Fibroblast of lung (primary cell): Measurements from ENCODE around the gene RAB30. TPM values are rescaled to one million over a fixed set of nuclear protein-coding genes. Genes with fewer than 3 reads are reported as not detected.
"Not testable (repeated sequence)": the region's sequence is repeated elsewhere in the genome, so short reads cannot be mapped to it uniquely, and the experiment has no call there.

ENCODE experiments used
- DNase-seq, 2 donors: peaks; one replicate each; pipeline versions ENCODE4 v3.0.0 to v3.0.0-alpha.2; 2010; ENCODE audit warnings: low read depth in 2 of 2
- H2AFZ ChIP-seq: 2 replicates; pipeline ENCODE4 v1.5.1; 2012; ENCODE audit warnings: low read length, control low read depth, inconsistent platforms
- H3K27ac ChIP-seq: 2 replicates; pipeline ENCODE4 v1.5.1; 2011; ENCODE audit warnings: low read length, control low read depth; ENCODE audit not compliant: insufficient read depth
- H3K27me3 ChIP-seq: 2 replicates; pipeline ENCODE4 v1.5.1; 2011; ENCODE audit warnings: mild to moderate bottlenecking, low read length; ENCODE audit not compliant: control insufficient read depth, insufficient read depth
- H3K36me3 ChIP-seq: 2 replicates; pipeline ENCODE4 v1.5.1; 2011; ENCODE audit warnings: low read length; ENCODE audit not compliant: control insufficient read depth, insufficient read depth
- H3K4me1 ChIP-seq: 2 replicates; pipeline ENCODE4 v1.5.1; 2011; ENCODE audit warnings: low read length; ENCODE audit not compliant: control insufficient read depth, insufficient read depth; ENCODE audit errors: extremely low read depth
- H3K4me2 ChIP-seq: 2 replicates; pipeline ENCODE4 v1.5.1; 2011; ENCODE audit warnings: low read length, control low read depth; ENCODE audit not compliant: insufficient read depth; ENCODE audit errors: extremely low read depth
- H3K4me3 ChIP-seq, 4 experiments: fragments of 200-600 bp in 1 of 4; sonication (generic) in 1 of 4; replicated peaks in 1 of 4; 2 replicates each; pipeline ENCODE4 v1.5.1; 2011 to 2016; ENCODE audit warnings: low read length in 4 of 4, low read depth in 3 of 4, mild to moderate bottlenecking in 3 of 4, control low read depth in 2 of 4, inconsistent platforms in 1 of 4, mixed read lengths in 1 of 4; ENCODE audit not compliant: insufficient read depth in 1 of 4; ENCODE audit errors: control extremely low read depth in 1 of 4
- H3K79me2 ChIP-seq: 2 replicates; pipeline ENCODE4 v1.5.1; 2012; ENCODE audit warnings: mild to moderate bottlenecking, low read length, inconsistent platforms; ENCODE audit not compliant: control insufficient read depth, insufficient read depth
- H3K9ac ChIP-seq: 2 replicates; pipeline ENCODE4 v1.5.1; 2011; ENCODE audit warnings: mild to moderate bottlenecking, low read length, control low read depth; ENCODE audit not compliant: insufficient read depth
- H3K9me3 ChIP-seq: 2 replicates; pipeline ENCODE4 v1.5.1; 2012; ENCODE audit warnings: low read depth, low read length; ENCODE audit not compliant: control insufficient read depth, insufficient read depth
- H4K20me1 ChIP-seq: 2 replicates; pipeline ENCODE4 v1.5.1; 2011; ENCODE audit warnings: low read length; ENCODE audit not compliant: control insufficient read depth, insufficient read depth; ENCODE audit errors: extremely low read depth
- CTCF ChIP-seq, 2 donors: IDR thresholded peaks in 1 of 2; conservative IDR thresholded peaks in 1 of 2; 1 replicate in 1 of 2; 2 replicates in 1 of 2; pipeline ENCODE4 v1.5.1; 2011 to 2012; ENCODE audit warnings: low read length in 2 of 2, control low read depth in 1 of 2, inconsistent platforms in 1 of 2, low read depth in 1 of 2, mild to moderate bottlenecking in 1 of 2
- EZH2 ChIP-seq: IDR thresholded peaks from 2 replicates; pipeline ENCODE4 v1.5.1; 2012; ENCODE audit warnings: low read length, control low read depth, mild to moderate bottlenecking; ENCODE audit errors: missing control alignments
- polyA plus RNA-seq, 2 donors: library from polyadenylated mRNA; depleted of rRNA in 1 of 2; stranded (reverse) in 1 of 2; unstranded in 1 of 2; fragments of >200 nt; gene quantifications; 2 replicates each; pipeline ENCODE4 v1.2.1, GENCODE V29; 2011 to 2012; ENCODE audit warnings: missing spikeins in 1 of 2
- total RNA-seq: library from RNA; depleted of rRNA; stranded (reverse); fragments of >200 nt; gene quantifications from 2 replicates; pipeline ENCODE4 v1.2.1, GENCODE V29; 2014

The RAB30 gene
- total and polyA plus RNA-seq, 2 donors (not counting 1 experiment from before 2014, with no cell fraction given): 33.9 to 45.2 TPM

GRCh38 chr11:83009136-83009535 is 62.6 kb downstream of the RAB30 start:
- H3K79me2 ChIP-seq: peaks cover 10% of the 10 kb centered on the region

GRCh38 chr11:83008581-83008923 is 63.1 kb downstream of the RAB30 start:
- no peak overlapping the region for H2AFZ ChIP-seq
- peaks cover 10% of the 10 kb centered on the region for H3K79me2 ChIP-seq
- H3K36me3 ChIP-seq: no peaks in the 10 kb centered on the region
- DNase-seq: peak; percentile 30 to 77
- no peak for TF ChIP-seq CTCF (conservative IDR thresholded peaks at IDR 0.05 in 1 of 2, IDR thresholded peaks at IDR 0.05 in 1 of 2; ENCODE audit: low read depth in 1 of 2, low read length in 2 of 2)
- no peak for TF ChIP-seq EZH2
- H3K4me1 ChIP-seq: peaks cover 10% of the 10 kb centered on the region
- no peak overlapping the region for H3K9ac ChIP-seq
- H3K4me3 ChIP-seq: no peak overlapping the region
- no peaks in the 10 kb centered on the region for H3K27me3 ChIP-seq
- no peaks in the 10 kb centered on the region for H3K9me3 ChIP-seq
- H4K20me1 ChIP-seq: no peaks in the 10 kb centered on the region
- H3K27ac ChIP-seq: no peak overlapping the region
- no peak overlapping the region for H3K4me2 ChIP-seq

More at GRCh38 chr11:83009136-83009535, 62.6 kb downstream of the RAB30 start:
- DNase-seq, H4K20me1 ChIP-seq, H2AFZ ChIP-seq, H3K9ac ChIP-seq, H3K4me1 ChIP-seq, H3K36me3 ChIP-seq, H3K9me3 ChIP-seq, H3K4me3 ChIP-seq, H3K4me2 ChIP-seq, H3K27ac ChIP-seq, H3K27me3 ChIP-seq: not testable (repeated sequence)

GRCh38 chr11:83007909-83008580 is 63.7 kb downstream of the RAB30 start:
- Histone ChIP-seq H3K4me2 (peak overlapping the region; percentile 60), H3K9me3 (no peaks in the 10 kb centered on the region), H3K4me1 (peaks cover 10% of the 10 kb centered on the region), H4K20me1 (no peaks in the 10 kb centered on the region), H3K9ac (no peak overlapping the region), H3K4me3 (no peak overlapping the region), H3K27me3 (no peaks in the 10 kb centered on the region), H3K79me2 (peaks cover 10% of the 10 kb centered on the region), H3K36me3 (no peaks in the 10 kb centered on the region), H2AFZ (no peak overlapping the region), H3K27ac (no peak overlapping the region)
- peak in 1 of 2 donors; percentile 43 for DNase-seq
- TF ChIP-seq CTCF (conservative IDR thresholded peaks at IDR 0.05 in 1 of 2, IDR thresholded peaks at IDR 0.05 in 1 of 2; ENCODE audit: low read depth in 1 of 2, low read length in 2 of 2): no peak
- TF ChIP-seq EZH2: no peak
